SK-N-MC (cell line): ENCODE results near the gene SEZ6.

Source experiments
- EZH2 ChIP-seq: fragments of 200-600 bp; sonication (generic); IDR thresholded peaks from one replicate; pipeline ENCODE4 v1.6.1; 2017; ENCODE audit warnings: antibody characterized with exemption
- POLR2AphosphoS5 ChIP-seq: IDR thresholded peaks from 2 replicates; pipeline ENCODE4 v1.6.1; 2012; ENCODE audit warnings: mild to moderate bottlenecking, low read depth, low read length, borderline replicate concordance

- TF ChIP-seq POLR2AphosphoS5 (no peak), EZH2 (no peak)
These were observed 95.3 kb downstream of the SEZ6 start for GRCh38 chr17:28910534-28910933.
